Lung (tissue), 12 donors: ENCODE measurements around the gene DENND1A. TPM values are rescaled to one million over a fixed set of nuclear protein-coding genes. Genes with fewer than 3 reads are reported as not detected.

ENCODE experiments used
- ATAC-seq: fragments of 200-7000 bp; cut with Tn5 transposase; one replicate; pipeline ENCODE4 v1.9.1; 2020; ENCODE audit warnings: moderate number of reproducible peaks; ENCODE audit not compliant: insufficient read depth, low FRiP score
- DNase-seq, 3 donors: peaks; one replicate each; pipeline ENCODE4 v3.0.0-alpha.2; 2013 to 2017
- H3K27ac ChIP-seq, 2 donors: one replicate each; pipeline ENCODE4 v1.5.1; 2013; ENCODE audit warnings: mild to moderate bottlenecking in 2 of 2, moderate library complexity in 2 of 2, control low read depth in 1 of 2, inconsistent platforms in 1 of 2, low read depth in 1 of 2, low read length in 1 of 2
- H3K27me3 ChIP-seq, 3 donors: one replicate each; pipeline ENCODE4 v1.5.1; 2013; ENCODE audit warnings: low read length in 2 of 3; ENCODE audit not compliant: control insufficient read depth in 3 of 3, insufficient read depth in 3 of 3
- H3K36me3 ChIP-seq, 4 donors: one replicate each; pipeline ENCODE4 v1.5.1; 2013; ENCODE audit warnings: low read length in 4 of 4, mild to moderate bottlenecking in 1 of 4, moderate library complexity in 1 of 4; ENCODE audit not compliant: control insufficient read depth in 4 of 4, insufficient read depth in 4 of 4
- H3K4me1 ChIP-seq, 5 donors: one replicate each; pipeline ENCODE4 v1.5.1; 2013; ENCODE audit warnings: low read length in 5 of 5, mild to moderate bottlenecking in 2 of 5, moderate library complexity in 1 of 5; ENCODE audit not compliant: control insufficient read depth in 5 of 5, insufficient read depth in 5 of 5
- H3K4me3 ChIP-seq: one replicate; pipeline ENCODE4 v1.5.1; 2013; ENCODE audit warnings: mild to moderate bottlenecking, control low read depth, moderate library complexity
- H3K9ac ChIP-seq, 2 donors: one replicate each; pipeline ENCODE4 v1.5.1; 2013; ENCODE audit warnings: low read length in 2 of 2, control low read depth in 1 of 2; ENCODE audit not compliant: insufficient read depth in 1 of 2
- H3K9me3 ChIP-seq, 4 donors: one replicate each; pipeline ENCODE4 v1.5.1; 2013; ENCODE audit warnings: low read length in 3 of 4, mild to moderate bottlenecking in 1 of 4, moderate library complexity in 1 of 4; ENCODE audit not compliant: control insufficient read depth in 4 of 4, insufficient read depth in 3 of 4
- WGBS, 2 donors: extraction: QIAGEN DNeasy Blood & Tissue Kit; methylation state at CpG; one replicate each; pipeline ENCODE4 v1.1.7; 2013; 5-methylcytosine and 5-hydroxymethylcytosine counted together
- polyA plus RNA-seq, 2 donors: library from polyadenylated mRNA; stranded (reverse); fragments of 200-250 nt; gene quantifications; one replicate each; pipeline ENCODE4 v1.2.1, GENCODE V29; 2013
- total RNA-seq, 2 donors: library from RNA; depleted of rRNA in 1 of 2; stranded (reverse); fragments of >200 nt in 1 of 2; gene quantifications; one replicate each; pipeline ENCODE4 v1.2.1, GENCODE V29; 2014 to 2021
- TF ChIP-seq, protein P1 (sequence below): IDR thresholded peaks from 2 replicates; pipeline ENCODE4 v1.5.1; 2012; ENCODE audit warnings: mild to moderate bottlenecking; ENCODE audit errors: control extremely low read depth, extremely low read depth
- donor health status: control.
- donor health status: control.
- donor health status: Bipolar disorder and iron deficiency.
- donor health status: healthy.
- donor health status: DM: yes; HTN: yes; CAD: no.

Gene DENND1A
- total and polyA plus RNA-seq, 4 donors = 5.7 to 29.8 (median 14.5) TPM

GRCh38 chr9:123807251-123807650 lies 122.7 kb downstream of the DENND1A start:
- Histone ChIP-seq H3K27me3 (no peaks in the 10 kb centered on the region), H3K4me1 (peaks cover 0 to 4% (median 0%) of the 10 kb centered on the region in 5 donors), H3K9ac (no peak overlapping the region), H3K4me3 (no peak overlapping the region), H3K9me3 (no peaks in the 10 kb centered on the region), H3K27ac (no peak overlapping the region), H3K36me3 (no peaks in the 10 kb centered on the region)
- TF ChIP-seq, protein P1, sequence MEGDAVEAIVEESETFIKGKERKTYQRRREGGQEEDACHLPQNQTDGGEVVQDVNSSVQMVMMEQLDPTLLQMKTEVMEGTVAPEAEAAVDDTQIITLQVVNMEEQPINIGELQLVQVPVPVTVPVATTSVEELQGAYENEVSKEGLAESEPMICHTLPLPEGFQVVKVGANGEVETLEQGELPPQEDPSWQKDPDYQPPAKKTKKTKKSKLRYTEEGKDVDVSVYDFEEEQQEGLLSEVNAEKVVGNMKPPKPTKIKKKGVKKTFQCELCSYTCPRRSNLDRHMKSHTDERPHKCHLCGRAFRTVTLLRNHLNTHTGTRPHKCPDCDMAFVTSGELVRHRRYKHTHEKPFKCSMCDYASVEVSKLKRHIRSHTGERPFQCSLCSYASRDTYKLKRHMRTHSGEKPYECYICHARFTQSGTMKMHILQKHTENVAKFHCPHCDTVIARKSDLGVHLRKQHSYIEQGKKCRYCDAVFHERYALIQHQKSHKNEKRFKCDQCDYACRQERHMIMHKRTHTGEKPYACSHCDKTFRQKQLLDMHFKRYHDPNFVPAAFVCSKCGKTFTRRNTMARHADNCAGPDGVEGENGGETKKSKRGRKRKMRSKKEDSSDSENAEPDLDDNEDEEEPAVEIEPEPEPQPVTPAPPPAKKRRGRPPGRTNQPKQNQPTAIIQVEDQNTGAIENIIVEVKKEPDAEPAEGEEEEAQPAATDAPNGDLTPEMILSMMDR = no peak
- WGBS, 2 donors = 95 to 96% methylated on average over 4 of the region's 4 CpGs
- ATAC-seq (no peak), DNase-seq (no peak)

- Histone ChIP-seq H3K9me3 (no peaks in the 10 kb centered on the region), H3K4me1 (peaks cover 0 to 4% (median 0%) of the 10 kb centered on the region in 5 donors), H3K27me3 (no peaks in the 10 kb centered on the region), H3K27ac (no peak overlapping the region), H3K4me3 (no peak overlapping the region), H3K9ac (no peak overlapping the region), H3K36me3 (no peaks in the 10 kb centered on the region)
- no peak for DNase-seq
- no peak for ATAC-seq
- TF ChIP-seq, protein P1 = no peak
Measured at GRCh38 chr9:123806829-123807228, 123.1 kb downstream of the DENND1A start.

GRCh38 chr9:123798195-123798594 lies 131.7 kb downstream of the DENND1A start:
- H3K27me3 ChIP-seq = peaks cover 0 to 2% (median 0%) of the 10 kb centered on the region in 3 donors
- ATAC-seq = no peak

More at GRCh38 chr9:123798195-123798594, 131.7 kb downstream of the DENND1A start:
- peaks cover 0 to 5% (median 0%) of the 10 kb centered on the region in 5 donors for H3K4me1 ChIP-seq
- TF ChIP-seq, protein P1 = no peak
- no peak overlapping the region for H3K27ac ChIP-seq
- H3K9me3 ChIP-seq = no peaks in the 10 kb centered on the region
- no peak for DNase-seq
- WGBS, 2 donors = 78 to 84% methylated on average over 1 of the region's 1 CpG
- H3K9ac ChIP-seq = no peak overlapping the region
- H3K36me3 ChIP-seq = no peaks in the 10 kb centered on the region
- no peak overlapping the region for H3K4me3 ChIP-seq
